Suppressor macrophage (primary cell): ENCODE results near the gene MIB1.
"Not testable (repeated sequence)": the region's sequence is repeated elsewhere in the genome, so short reads cannot be mapped to it uniquely, and the experiment has no call there.

Experiments used
- DNase-seq, 4 experiments: peaks; one replicate each; pipeline ENCODE4 v3.0.0-alpha.2; 2020 to 2022

MIB1 gene

GRCh38 chr18:21743166-21743832 lies 2.7 kb downstream of the MIB1 start:
- DNase-seq = no peak

GRCh38 chr18:21745231-21745630 lies 4.6 kb downstream of the MIB1 start:
- DNase-seq = no peak

GRCh38 chr18:21747268-21747667 lies 6.7 kb downstream of the MIB1 start:
- DNase-seq = no peak

- DNase-seq = no peak
Observed at GRCh38 chr18:21747764-21748693, 7.4 kb downstream of the MIB1 start.

GRCh38 chr18:21757833-21758232 lies 17.2 kb downstream of the MIB1 start:
- DNase-seq = no peak

GRCh38 chr18:21759836-21760235 lies 19.2 kb downstream of the MIB1 start:
- no peak for DNase-seq

GRCh38 chr18:21760321-21760720 lies 19.7 kb downstream of the MIB1 start:
- no peak for DNase-seq

- no peak for DNase-seq
Observed at GRCh38 chr18:21761471-21762115, 21.0 kb downstream of the MIB1 start.

GRCh38 chr18:21762181-21762772 lies 21.7 kb downstream of the MIB1 start:
- no peak for DNase-seq

- DNase-seq = no peak
Observed at GRCh38 chr18:21763846-21764646, 23.5 kb downstream of the MIB1 start.

GRCh38 chr18:21769206-21769605 lies 28.6 kb downstream of the MIB1 start:
- no peak for DNase-seq

GRCh38 chr18:21774722-21775121 lies 34.1 kb downstream of the MIB1 start:
- DNase-seq = no peak

GRCh38 chr18:21777814-21778213 lies 37.2 kb downstream of the MIB1 start:
- DNase-seq = no peak

GRCh38 chr18:21786526-21786925 lies 45.9 kb downstream of the MIB1 start:
- DNase-seq = no peak

- not testable (repeated sequence) for DNase-seq
Observed at GRCh38 chr18:21796089-21796488, 55.5 kb downstream of the MIB1 start.

GRCh38 chr18:21798126-21798525 lies 57.5 kb downstream of the MIB1 start:
- DNase-seq = no peak

- no peak for DNase-seq
Observed at GRCh38 chr18:21799721-21800120, 59.1 kb downstream of the MIB1 start.

- DNase-seq = peak in 2 of 4 experiments; percentile 51 to 66
Observed at GRCh38 chr18:21803495-21803894, 62.9 kb downstream of the MIB1 start.

GRCh38 chr18:21805771-21806366 lies 65.3 kb downstream of the MIB1 start:
- DNase-seq = no peak

- no peak for DNase-seq
Observed at GRCh38 chr18:21808185-21808584, 67.6 kb downstream of the MIB1 start.

GRCh38 chr18:21809725-21810124 lies 69.1 kb downstream of the MIB1 start:
- DNase-seq = no peak

- DNase-seq = no peak
Observed at GRCh38 chr18:21815101-21815500, 74.5 kb downstream of the MIB1 start.
